A549 (cell line): Measurements from ENCODE around the gene KCNH6. TPM values are rescaled to one million over a fixed set of nuclear protein-coding genes. Genes with fewer than 3 reads are reported as not detected.

ENCODE experiments used
- ATAC-seq, 2 experiments: fragments of 200-7000 bp in 1 of 2; fragments of >200 bp in 1 of 2; cut with Nextera tagmentation in 1 of 2; cut with Tn5 transposase in 1 of 2; 3 replicates each; pipeline versions ENCODE4 v1.8.0 to v1.9.1; 2018 to 2020; ENCODE audit warnings: mild to moderate bottlenecking in 1 of 2, moderate library complexity in 1 of 2
- CTCF ChIA-PET: fragments of 300-600 bp; sonication (Branson Sonifier 250); formaldehyde crosslinking; extraction: SDS; loops from one replicate; lab custom pipeline; 2021; ENCODE audit warnings: antibody characterized with exemption, inconsistent platforms; lab: Yijun Ruan, JAX
- POLR2A ChIA-PET: fragments of 350-600 bp; formaldehyde crosslinking; extraction: SDS; loops from one replicate; lab custom pipeline; 2021; ENCODE audit warnings: antibody characterized with exemption, inconsistent platforms; lab: Yijun Ruan, JAX
- DNase-seq, 2 experiments: peaks; one replicate each; pipeline versions ENCODE4 v3.0.0 to v3.0.0-alpha.2; 2011 to 2016; ENCODE audit warnings: low read depth in 1 of 2, low spot score in 1 of 2
- FAIRE-seq: peaks from 2 replicates; lab custom pipeline; 2011; peaks lifted over from hg19 to GRCh38; lab: Jason Lieb, UNC
- H3K27ac ChIP-seq, 2 experiments: fragments of >200 bp; sonication (Bioruptor Twin); formaldehyde crosslinking; 3 replicates each; pipeline ENCODE4 v1.5.1; 2016 to 2017
- H3K4me1 ChIP-seq: fragments of >200 bp; sonication (Bioruptor Twin); formaldehyde crosslinking; 3 replicates; pipeline ENCODE4 v1.6.1; 2016
- H3K4me2 ChIP-seq: fragments of >200 bp; sonication (Bioruptor Twin); formaldehyde crosslinking; 3 replicates; pipeline ENCODE4 v1.6.1; 2016
- H3K4me3 ChIP-seq: fragments of >200 bp; sonication (Bioruptor Twin); formaldehyde crosslinking; 3 replicates; pipeline ENCODE4 v1.5.1; 2016
- H3K9me3 ChIP-seq: fragments of >200 bp; sonication (Bioruptor Twin); formaldehyde crosslinking; 3 replicates; pipeline ENCODE4 v1.6.1; 2016
- CHD2 ChIP-seq: fragments of 150-350 bp; IDR thresholded peaks from 2 replicates; pipeline ENCODE4 v1.6.1; 2014; ENCODE audit warnings: low read length; ENCODE audit not compliant: partially characterized antibody
- CTCF ChIP-seq: fragments of >200 bp; sonication (Bioruptor Twin); formaldehyde crosslinking; IDR thresholded peaks from 3 replicates; pipeline ENCODE4 v1.5.1; 2016
- HDAC2 ChIP-seq: fragments of 200-600 bp; sonication (generic); IDR thresholded peaks from 2 replicates; pipeline ENCODE4 v1.6.1; 2016
- NFE2L2 ChIP-seq: fragments of 150-350 bp; conservative IDR thresholded peaks from 2 replicates; pipeline ENCODE4 v1.6.1; 2014; ENCODE audit warnings: low read length
- NPAS2 ChIP-seq: fragments of 250-450 bp; sonication (Bioruptor Pico); IDR thresholded peaks from 2 replicates; pipeline ENCODE4 v1.8.0; 2022; ENCODE audit warnings: mild to moderate bottlenecking, moderate library complexity, borderline replicate concordance
- PBX3 ChIP-seq: IDR thresholded peaks from 2 replicates; pipeline ENCODE4 v1.6.1; 2012
- RARB ChIP-seq: fragments of 250-450 bp; sonication (Bioruptor Pico); IDR thresholded peaks from 2 replicates; pipeline ENCODE4 v1.8.0; 2021; ENCODE audit warnings: mild to moderate bottlenecking, moderate library complexity
- REST ChIP-seq: fragments of 200-600 bp; sonication (generic); IDR thresholded peaks from 2 replicates; pipeline ENCODE4 v1.6.1; 2016; ENCODE audit warnings: antibody characterized with exemption, mild to moderate bottlenecking, moderate library complexity
- ZNF302 ChIP-seq: fragments of 250-450 bp; sonication (Bioruptor Pico); IDR thresholded peaks from 2 replicates; pipeline ENCODE4 v1.9.0; 2021; ENCODE audit warnings: inconsistent platforms, mild to moderate bottlenecking, moderate library complexity
- WGBS: methylation state at CpG from one replicate; pipeline ENCODE4 v1.1.6; 2017; ENCODE audit errors: missing lambda C conversion rate; 5-methylcytosine and 5-hydroxymethylcytosine counted together
- polyA plus RNA-seq, 4 experiments: library from polyadenylated mRNA; depleted of rRNA in 3 of 4; stranded (reverse); fragments of >200 nt; fragmentation: RNase III in 1 of 4; extraction: RNeasy Plus Mini Kit Qiagen cat#74134 plus additional on column Dnase treatment in 1 of 4; gene quantifications; 2 replicates in 3 of 4; 3 replicates in 1 of 4; pipeline ENCODE4 v1.2.3, GENCODE V29; 2011 to 2017

The KCNH6 gene
- polyA plus RNA-seq, 2 of the 4 experiments (the other 2 are of a cell fraction), result not detected

GRCh38 chr17:63497708-63498483 is 25.3 kb upstream of the KCNH6 start:
- no peak for FAIRE-seq
- CTCF ChIA-PET, result interaction anchor here (2.0 to 9.1 kb wide), 4 partner anchors 8 to 72 kb away, joined by 8 to 111 read pairs (median 14); no protein-coding TSS in a partner anchor
- peak in 1 of 2 experiments; percentile 45 for DNase-seq

GRCh38 chr17:63498626-63499195 is 24.4 kb upstream of the KCNH6 start:
- H3K4me3 ChIP-seq, result no peak overlapping the region

More at GRCh38 chr17:63497708-63498483, 25.3 kb upstream of the KCNH6 start:
- Histone ChIP-seq H3K4me1 (no peaks in the 10 kb centered on the region), H3K27ac (no peak overlapping the region), H3K4me3 (no peak overlapping the region), H3K9me3 (no peaks in the 10 kb centered on the region), H3K4me2 (no peak overlapping the region)
- TF ChIP-seq CTCF (peak; percentile 16; the same call in 2 of the 3 replicates), RARB (CRISPR knock-in tag) (no peak)
- 57% methylated on average over 16 of the region's 16 CpGs for WGBS
- peak; percentile 56 to 84; a peak in 5 of 6 replicates for ATAC-seq
- POLR2A ChIA-PET, result no interaction called here

More at GRCh38 chr17:63498626-63499195, 24.4 kb upstream of the KCNH6 start:
- Histone ChIP-seq H3K4me2 (no peak overlapping the region), H3K9me3 (no peaks in the 10 kb centered on the region), H3K4me1 (no peaks in the 10 kb centered on the region), H3K27ac (no peak overlapping the region)
- ChIA-PET CTCF (interaction anchor here (0.8 to 9.1 kb wide), 4 partner anchors 7 to 17 kb away, joined by 3 to 111 read pairs (median 8); no protein-coding TSS in a partner anchor), POLR2A (no interaction called here)
- no peak for ATAC-seq
- 69% methylated on average over 9 of the region's 9 CpGs for WGBS
- no peak for DNase-seq
- FAIRE-seq, result no peak
- TF ChIP-seq CHD2, result no peak
- TF ChIP-seq PBX3, result no peak
- no peak for TF ChIP-seq HDAC2
- no peak for TF ChIP-seq ZNF302 (CRISPR knock-in tag)
- TF ChIP-seq RARB (CRISPR knock-in tag), result no peak
- TF ChIP-seq NPAS2 (CRISPR knock-in tag), result no peak
- TF ChIP-seq REST, result no peak
- no peak for TF ChIP-seq NFE2L2
